ENCODE data around the gene MSANTD3.

- TF ChIP-seq, protein P1, sequence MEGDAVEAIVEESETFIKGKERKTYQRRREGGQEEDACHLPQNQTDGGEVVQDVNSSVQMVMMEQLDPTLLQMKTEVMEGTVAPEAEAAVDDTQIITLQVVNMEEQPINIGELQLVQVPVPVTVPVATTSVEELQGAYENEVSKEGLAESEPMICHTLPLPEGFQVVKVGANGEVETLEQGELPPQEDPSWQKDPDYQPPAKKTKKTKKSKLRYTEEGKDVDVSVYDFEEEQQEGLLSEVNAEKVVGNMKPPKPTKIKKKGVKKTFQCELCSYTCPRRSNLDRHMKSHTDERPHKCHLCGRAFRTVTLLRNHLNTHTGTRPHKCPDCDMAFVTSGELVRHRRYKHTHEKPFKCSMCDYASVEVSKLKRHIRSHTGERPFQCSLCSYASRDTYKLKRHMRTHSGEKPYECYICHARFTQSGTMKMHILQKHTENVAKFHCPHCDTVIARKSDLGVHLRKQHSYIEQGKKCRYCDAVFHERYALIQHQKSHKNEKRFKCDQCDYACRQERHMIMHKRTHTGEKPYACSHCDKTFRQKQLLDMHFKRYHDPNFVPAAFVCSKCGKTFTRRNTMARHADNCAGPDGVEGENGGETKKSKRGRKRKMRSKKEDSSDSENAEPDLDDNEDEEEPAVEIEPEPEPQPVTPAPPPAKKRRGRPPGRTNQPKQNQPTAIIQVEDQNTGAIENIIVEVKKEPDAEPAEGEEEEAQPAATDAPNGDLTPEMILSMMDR (conservative IDR thresholded peaks at IDR 0.05; ENCODE audit: low read depth, low read length) = no peak
- TF ChIP-seq EZH2 (IDR thresholded peaks at IDR 0.05; ENCODE audit: borderline replicate concordance, low read depth, low read length, poor library complexity, severe bottlenecking) = no peak
Observed at GRCh38 chr9:100408546-100409175, 18.3 kb upstream of the MSANTD3 start.

Measured in A673 (cell line).